Rectal smooth muscle tissue (tissue), 1 donor: ENCODE results near the gene C22orf39.

ENCODE experiments used
- H3K27ac ChIP-seq: one replicate; pipeline ENCODE4 v1.7.0; 2013; ENCODE audit warnings: low read depth, low read length, inconsistent platforms
- H3K27me3 ChIP-seq: one replicate; pipeline ENCODE4 v1.7.0; 2013; ENCODE audit warnings: low read length; ENCODE audit not compliant: control insufficient read depth, insufficient read depth
- H3K36me3 ChIP-seq: one replicate; pipeline ENCODE4 v1.7.0; 2013; ENCODE audit warnings: low read length; ENCODE audit not compliant: control insufficient read depth, insufficient read depth
- H3K4me1 ChIP-seq: one replicate; pipeline ENCODE4 v1.7.0; 2013; ENCODE audit warnings: low read length; ENCODE audit not compliant: control insufficient read depth, insufficient read depth
- H3K4me3 ChIP-seq: one replicate; pipeline ENCODE4 v1.7.0; 2013; ENCODE audit warnings: low read length
- H3K9ac ChIP-seq: one replicate; pipeline ENCODE4 v1.7.0; 2013; ENCODE audit warnings: low read length

Gene C22orf39

GRCh38 chr22:19410941-19411689, 36.4 kb downstream of the C22orf39 start:
- no peaks in the 10 kb centered on the region for H3K27me3 ChIP-seq
- H3K36me3 ChIP-seq = peaks cover 5% of the 10 kb centered on the region
- H3K9ac ChIP-seq = no peak overlapping the region
- H3K27ac ChIP-seq = no peak overlapping the region
- H3K4me3 ChIP-seq = no peak overlapping the region
- H3K4me1 ChIP-seq = no peaks in the 10 kb centered on the region

- no peak overlapping the region for H3K4me3 ChIP-seq
- no peak overlapping the region for H3K27ac ChIP-seq
- H3K9ac ChIP-seq = no peak overlapping the region
- H3K4me1 ChIP-seq = no peaks in the 10 kb centered on the region
- peaks cover 12% of the 10 kb centered on the region for H3K36me3 ChIP-seq
- no peaks in the 10 kb centered on the region for H3K27me3 ChIP-seq
These were observed 39.6 kb downstream of the C22orf39 start for GRCh38 chr22:19407649-19408606.

- no peak overlapping the region for H3K4me3 ChIP-seq
- peaks cover 12% of the 10 kb centered on the region for H3K36me3 ChIP-seq
- no peaks in the 10 kb centered on the region for H3K27me3 ChIP-seq
- no peaks in the 10 kb centered on the region for H3K4me1 ChIP-seq
- no peak overlapping the region for H3K27ac ChIP-seq
- no peak overlapping the region for H3K9ac ChIP-seq
These were observed 40.7 kb downstream of the C22orf39 start for GRCh38 chr22:19406846-19407245.

GRCh38 chr22:19406281-19406811, 41.2 kb downstream of the C22orf39 start:
- Histone ChIP-seq H3K36me3 (peaks cover 15% of the 10 kb centered on the region), H3K9ac (no peak overlapping the region)

GRCh38 chr22:19405652-19406051, 41.9 kb downstream of the C22orf39 start:
- Histone ChIP-seq H3K4me1 (no peaks in the 10 kb centered on the region), H3K27ac (no peak overlapping the region), H3K4me3 (no peak overlapping the region), H3K9ac (no peak overlapping the region), H3K36me3 (peaks cover 17% of the 10 kb centered on the region), H3K27me3 (no peaks in the 10 kb centered on the region)

More at GRCh38 chr22:19406281-19406811, 41.2 kb downstream of the C22orf39 start:
- Histone ChIP-seq H3K4me1 (no peaks in the 10 kb centered on the region), H3K27me3 (no peaks in the 10 kb centered on the region), H3K4me3 (no peak overlapping the region), H3K27ac (no peak overlapping the region)

- no peak overlapping the region for H3K27ac ChIP-seq
- no peak overlapping the region for H3K9ac ChIP-seq
- H3K4me3 ChIP-seq = no peak overlapping the region
- no peaks in the 10 kb centered on the region for H3K4me1 ChIP-seq
- H3K27me3 ChIP-seq = no peaks in the 10 kb centered on the region
- H3K36me3 ChIP-seq = peaks cover 17% of the 10 kb centered on the region
These were observed 42.4 kb downstream of the C22orf39 start for GRCh38 chr22:19405133-19405532.

- H3K9ac ChIP-seq = no peak overlapping the region
- no peaks in the 10 kb centered on the region for H3K4me1 ChIP-seq
- peaks cover 17% of the 10 kb centered on the region for H3K36me3 ChIP-seq
- H3K27me3 ChIP-seq = no peaks in the 10 kb centered on the region
- H3K27ac ChIP-seq = no peak overlapping the region
- no peak overlapping the region for H3K4me3 ChIP-seq
These were observed 42.8 kb downstream of the C22orf39 start for GRCh38 chr22:19404676-19405075.

- Histone ChIP-seq H3K36me3 (peaks cover 20% of the 10 kb centered on the region), H3K27me3 (no peaks in the 10 kb centered on the region), H3K4me1 (no peaks in the 10 kb centered on the region), H3K9ac (no peak overlapping the region), H3K4me3 (no peak overlapping the region), H3K27ac (no peak overlapping the region)
These were observed 44.8 kb downstream of the C22orf39 start for GRCh38 chr22:19402642-19403191.

- Histone ChIP-seq H3K27ac (no peak overlapping the region), H3K36me3 (peaks cover 28% of the 10 kb centered on the region), H3K9ac (no peak overlapping the region), H3K27me3 (no peaks in the 10 kb centered on the region), H3K4me1 (no peaks in the 10 kb centered on the region), H3K4me3 (no peak overlapping the region)
These were observed 46.0 kb downstream of the C22orf39 start for GRCh38 chr22:19401483-19401882.

GRCh38 chr22:19400881-19401280, 46.6 kb downstream of the C22orf39 start:
- Histone ChIP-seq H3K27ac (no peak overlapping the region), H3K9ac (no peak overlapping the region), H3K4me1 (no peaks in the 10 kb centered on the region), H3K27me3 (no peaks in the 10 kb centered on the region), H3K4me3 (no peak overlapping the region), H3K36me3 (peaks cover 26% of the 10 kb centered on the region)

GRCh38 chr22:19398652-19399051, 48.9 kb downstream of the C22orf39 start:
- Histone ChIP-seq H3K9ac (no peak overlapping the region), H3K27me3 (no peaks in the 10 kb centered on the region), H3K36me3 (peaks cover 34% of the 10 kb centered on the region), H3K4me3 (no peak overlapping the region), H3K27ac (no peak overlapping the region), H3K4me1 (no peaks in the 10 kb centered on the region)

- no peak overlapping the region for H3K27ac ChIP-seq
- no peak overlapping the region for H3K4me3 ChIP-seq
- H3K36me3 ChIP-seq = peaks cover 34% of the 10 kb centered on the region
- H3K4me1 ChIP-seq = no peaks in the 10 kb centered on the region
- no peaks in the 10 kb centered on the region for H3K27me3 ChIP-seq
- no peak overlapping the region for H3K9ac ChIP-seq
These were observed 49.3 kb downstream of the C22orf39 start for GRCh38 chr22:19398206-19398605.
